CD4-positive, alpha-beta T cell (primary cell): ENCODE data around the gene ARSG. TPM values are rescaled to one million over a fixed set of nuclear protein-coding genes. Genes with fewer than 3 reads are reported as not detected.

Source experiments
- ATAC-seq: fragments of 200-7000 bp; cut with Tn5 transposase; one replicate; pipeline ENCODE4 v1.10.0; 2022; ENCODE audit warnings: mild to moderate bottlenecking; ENCODE audit not compliant: poor library complexity
- CTCF ChIA-PET: fragments of 350-600 bp; sonication (Branson Sonifier 250); formaldehyde crosslinking; loops from one replicate; lab custom pipeline; 2021; ENCODE audit warnings: antibody characterized with exemption, inconsistent platforms; lab: Charles Lee
- POLR2A ChIA-PET: fragments of 350-600 bp; sonication (Branson Sonifier 250); formaldehyde crosslinking; loops from one replicate; lab custom pipeline; 2021; ENCODE audit warnings: antibody characterized with exemption, inconsistent platforms; lab: Charles Lee
- DNase-seq, 14 experiments: peaks; one replicate each; pipeline ENCODE4 v3.0.0-alpha.2; 2013 to 2020; ENCODE audit warnings: mixed read lengths in 2 of 14
- H3K27ac ChIP-seq, 2 donors: one replicate each; pipeline versions ENCODE4 v1.5.1 to v1.7.0; 2013; ENCODE audit warnings: low read length in 2 of 2, low read depth in 1 of 2, mild to moderate bottlenecking in 1 of 2
- H3K27me3 ChIP-seq, 2 experiments: 1 replicate in 1 of 2; 2 replicates in 1 of 2; pipeline versions ENCODE4 v1.6.1 to v1.7.0; 2013; ENCODE audit warnings: low read length in 2 of 2, control low read depth in 1 of 2, mild to moderate bottlenecking in 1 of 2, moderate library complexity in 1 of 2; ENCODE audit not compliant: insufficient read depth in 2 of 2, control insufficient read depth in 1 of 2
- H3K36me3 ChIP-seq: one replicate; pipeline ENCODE4 v1.6.1; 2013; ENCODE audit warnings: low read length, control low read depth; ENCODE audit not compliant: insufficient read depth
- H3K4me1 ChIP-seq: one replicate; pipeline ENCODE4 v1.6.1; 2013; ENCODE audit warnings: low read length, control low read depth; ENCODE audit not compliant: insufficient read depth
- H3K4me3 ChIP-seq: one replicate; pipeline ENCODE4 v1.5.1; 2013; ENCODE audit warnings: mild to moderate bottlenecking, low read length, moderate library complexity
- H3K9me3 ChIP-seq, 2 experiments: 1 replicate in 1 of 2; 2 replicates in 1 of 2; pipeline versions ENCODE4 v1.6.1 to v1.7.0; 2013; ENCODE audit warnings: low read length in 2 of 2, mild to moderate bottlenecking in 2 of 2, control low read depth in 1 of 2, moderate library complexity in 1 of 2; ENCODE audit not compliant: control insufficient read depth in 1 of 2, insufficient read depth in 1 of 2
- H3K27ac Mint-ChIP-seq: one replicate; pipeline ENCODE4 v1.8.0; 2020; ENCODE audit warnings: mixed read lengths
- H3K27me3 Mint-ChIP-seq: one replicate; pipeline ENCODE4 v1.8.0; 2021; ENCODE audit warnings: mixed read lengths
- H3K36me3 Mint-ChIP-seq: one replicate; pipeline ENCODE4 v1.8.0; 2021; ENCODE audit warnings: low read depth, mixed read lengths
- H3K4me1 Mint-ChIP-seq: one replicate; pipeline ENCODE4 v1.8.0; 2021; ENCODE audit warnings: low read depth, mixed read lengths
- H3K4me3 Mint-ChIP-seq: one replicate; pipeline ENCODE4 v1.8.0; 2020; ENCODE audit warnings: mild to moderate bottlenecking, mixed read lengths
- H3K9me3 Mint-ChIP-seq: one replicate; pipeline ENCODE4 v1.8.0; 2020; ENCODE audit warnings: mixed read lengths
- intact Hi-C, 2 experiments: fragments of 100-400 bp; cut with DNase I in 1 of 2; cut with micrococcal nuclease in 1 of 2; formaldehyde crosslinking; loops; one replicate each; pipeline versions ENCODE4 v1.15.1 to v1.9.0; 2023 to 2025; cut with DNase I, micrococcal nuclease
- total RNA-seq, 174 experiments: library from RNA in 2 of 174; stranded (reverse) in 2 of 174; gene quantifications; one replicate each; pipeline ENCODE4 v1.2.3 and lab custom pipeline; 2021 to 2026
- TF ChIP-seq, protein P1 (sequence below): fragments of 200-600 bp; IDR thresholded peaks from one replicate; pipeline ENCODE4 v1.8.0; 2022; ENCODE audit warnings: antibody characterized with exemption, mild to moderate bottlenecking

ARSG gene
- total RNA-seq, 2 experiments from 2014 or later: 13.8 to 16.0 TPM

DNA sequence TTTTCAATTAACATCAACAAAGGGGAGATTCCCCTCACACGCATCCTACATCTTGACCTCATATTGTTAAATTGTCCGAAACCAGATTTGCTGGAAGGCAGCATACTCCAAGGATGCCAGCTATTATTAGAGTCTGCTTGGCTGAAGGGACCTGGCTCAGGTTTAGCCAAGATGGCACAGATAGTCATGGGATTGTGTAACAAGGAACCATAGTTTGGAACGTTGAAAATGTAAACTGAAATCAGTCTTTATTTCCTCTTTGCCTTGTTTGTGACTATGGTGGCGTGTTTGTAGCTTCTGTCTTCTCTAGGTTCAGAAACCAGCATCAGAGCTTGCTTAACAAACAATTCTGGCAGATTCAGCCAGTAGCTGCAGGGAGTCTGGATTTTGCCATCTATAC, 5.9 kb downstream of the ARSG start:
- no peaks in the 10 kb centered on the region for H3K27me3 ChIP-seq
- H3K9me3 Mint-ChIP-seq: no peaks in the 10 kb centered on the region
- peaks cover 63% of the 10 kb centered on the region for H3K4me1 ChIP-seq
- H3K9me3 ChIP-seq: no peaks in the 10 kb centered on the region
- ChIA-PET POLR2A (interaction anchor here (0.6 to 2.7 kb wide), 22 partner anchors 10 to 163 kb away, joined by 3 to 17 read pairs (median 5); partner anchors contain the start of genes AMZ2 and WIPI1), CTCF (interaction anchor here (0.9 to 1.3 kb wide), 2 partner anchors 135 to 139 kb away, joined by 3 to 5 read pairs; no protein-coding TSS in a partner anchor)
- DNase-seq (peak in 2 of 14 experiments; percentile 42 to 44), ATAC-seq (no peak)
- peak overlapping the region; percentile 32 for H3K4me3 ChIP-seq
- peak overlapping the region; percentile 51 to 60 for H3K27ac ChIP-seq
- H3K27ac Mint-ChIP-seq: peak overlapping the region; percentile 89
- no peaks in the 10 kb centered on the region for H3K27me3 Mint-ChIP-seq
- TF ChIP-seq, protein P1, sequence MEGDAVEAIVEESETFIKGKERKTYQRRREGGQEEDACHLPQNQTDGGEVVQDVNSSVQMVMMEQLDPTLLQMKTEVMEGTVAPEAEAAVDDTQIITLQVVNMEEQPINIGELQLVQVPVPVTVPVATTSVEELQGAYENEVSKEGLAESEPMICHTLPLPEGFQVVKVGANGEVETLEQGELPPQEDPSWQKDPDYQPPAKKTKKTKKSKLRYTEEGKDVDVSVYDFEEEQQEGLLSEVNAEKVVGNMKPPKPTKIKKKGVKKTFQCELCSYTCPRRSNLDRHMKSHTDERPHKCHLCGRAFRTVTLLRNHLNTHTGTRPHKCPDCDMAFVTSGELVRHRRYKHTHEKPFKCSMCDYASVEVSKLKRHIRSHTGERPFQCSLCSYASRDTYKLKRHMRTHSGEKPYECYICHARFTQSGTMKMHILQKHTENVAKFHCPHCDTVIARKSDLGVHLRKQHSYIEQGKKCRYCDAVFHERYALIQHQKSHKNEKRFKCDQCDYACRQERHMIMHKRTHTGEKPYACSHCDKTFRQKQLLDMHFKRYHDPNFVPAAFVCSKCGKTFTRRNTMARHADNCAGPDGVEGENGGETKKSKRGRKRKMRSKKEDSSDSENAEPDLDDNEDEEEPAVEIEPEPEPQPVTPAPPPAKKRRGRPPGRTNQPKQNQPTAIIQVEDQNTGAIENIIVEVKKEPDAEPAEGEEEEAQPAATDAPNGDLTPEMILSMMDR: no peak
- H3K36me3 ChIP-seq: no peaks in the 10 kb centered on the region
- intact Hi-C loops: loop anchor here (2.0 to 5.0 kb wide), 3 partner anchors 48 to 115 kb away; no protein-coding TSS in a partner anchor
- peaks cover 4% of the 10 kb centered on the region for H3K36me3 Mint-ChIP-seq
- peak overlapping the region; percentile 83 for H3K4me3 Mint-ChIP-seq
- peaks cover 74% of the 10 kb centered on the region for H3K4me1 Mint-ChIP-seq

DNA sequence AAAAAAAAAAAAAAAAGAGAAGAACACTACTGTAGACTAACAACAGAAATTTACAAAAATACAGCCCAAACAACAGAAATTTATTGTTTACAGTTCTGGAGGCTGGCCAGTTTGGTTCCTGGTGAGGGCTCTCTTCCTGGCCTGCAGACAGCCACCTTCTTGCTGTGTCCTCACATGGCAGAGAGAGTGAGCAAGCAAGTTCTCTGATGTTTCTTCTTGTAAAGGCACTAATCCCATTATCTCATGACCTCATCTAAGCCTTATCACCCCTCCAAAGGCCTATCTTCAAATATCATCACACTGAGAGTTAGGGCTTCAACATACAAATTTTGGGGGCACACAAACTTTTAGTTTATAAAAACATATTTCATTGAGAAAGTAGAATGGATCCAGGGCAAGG, 7.3 kb downstream of the ARSG start:
- peak overlapping the region; percentile 38 for H3K4me3 Mint-ChIP-seq
- peak overlapping the region; percentile 89 for H3K27ac Mint-ChIP-seq
- peaks cover 63% of the 10 kb centered on the region for H3K4me1 ChIP-seq
- peaks cover 63% of the 10 kb centered on the region for H3K4me1 Mint-ChIP-seq
- no peaks in the 10 kb centered on the region for H3K9me3 Mint-ChIP-seq
- no peaks in the 10 kb centered on the region for H3K9me3 ChIP-seq
- H3K36me3 Mint-ChIP-seq: peaks cover 3% of the 10 kb centered on the region
- DNase-seq (no peak), ATAC-seq (no peak)
- CTCF ChIA-PET: no interaction called here
- TF ChIP-seq, protein P1: no peak
- H3K27me3 ChIP-seq: no peaks in the 10 kb centered on the region
- intact Hi-C loops: loop anchor here (5.0 kb wide), 2 partner anchors 49 to 116 kb away; no protein-coding TSS in a partner anchor
- no peak overlapping the region for H3K27ac ChIP-seq
- no peak overlapping the region for H3K4me3 ChIP-seq
- H3K36me3 ChIP-seq: no peaks in the 10 kb centered on the region
- POLR2A ChIA-PET: no interaction called here
- no peaks in the 10 kb centered on the region for H3K27me3 Mint-ChIP-seq

DNA sequence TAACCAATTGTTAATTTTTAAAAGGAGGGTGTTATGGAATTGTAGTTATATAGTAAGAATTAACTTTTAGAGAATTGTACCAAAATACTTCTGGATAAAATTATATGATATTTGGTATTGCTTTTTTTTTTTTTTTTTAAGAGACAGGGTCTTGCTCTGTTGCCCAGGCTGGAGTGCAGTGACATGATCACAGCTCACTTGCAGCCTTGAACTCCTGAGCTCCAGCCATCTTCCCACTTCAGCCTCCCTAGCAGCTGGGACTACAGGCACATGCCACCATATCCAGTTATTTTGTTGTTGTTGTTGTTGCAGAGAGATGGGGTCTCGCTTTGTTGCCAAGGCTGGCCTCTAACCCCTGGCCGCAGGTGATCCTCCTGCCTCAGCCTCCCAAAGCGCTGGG, 8.5 kb downstream of the ARSG start:
- intact Hi-C loops: loop anchor here (5.0 kb wide), 2 partner anchors 47 to 118 kb away; no protein-coding TSS in a partner anchor
- Mint-ChIP-seq H3K27ac (peak overlapping the region; percentile 57), H3K27me3 (no peaks in the 10 kb centered on the region), H3K36me3 (peaks cover 3% of the 10 kb centered on the region), H3K4me1 (peaks cover 58% of the 10 kb centered on the region), H3K9me3 (no peaks in the 10 kb centered on the region), H3K4me3 (no peak overlapping the region)
- no peak for ATAC-seq
- Histone ChIP-seq H3K36me3 (no peaks in the 10 kb centered on the region), H3K4me3 (no peak overlapping the region), H3K4me1 (peaks cover 51% of the 10 kb centered on the region), H3K27me3 (no peaks in the 10 kb centered on the region), H3K9me3 (no peaks in the 10 kb centered on the region), H3K27ac (no peak overlapping the region)
- ChIA-PET POLR2A (interaction anchor here (0.6 to 1.7 kb wide), 3 partner anchors 8 to 57 kb away, joined by 3 to 6 read pairs (median 3); partner anchors contain the start of gene ARSG), CTCF (no interaction called here)
- TF ChIP-seq, protein P1: no peak
- no peak for DNase-seq
